ENCODE results near the gene WDR6.
"Not testable (repeated sequence)": the region's sequence is repeated elsewhere in the genome, so short reads cannot be mapped to it uniquely, and the experiment has no call there.

WDR6 gene

DNA sequence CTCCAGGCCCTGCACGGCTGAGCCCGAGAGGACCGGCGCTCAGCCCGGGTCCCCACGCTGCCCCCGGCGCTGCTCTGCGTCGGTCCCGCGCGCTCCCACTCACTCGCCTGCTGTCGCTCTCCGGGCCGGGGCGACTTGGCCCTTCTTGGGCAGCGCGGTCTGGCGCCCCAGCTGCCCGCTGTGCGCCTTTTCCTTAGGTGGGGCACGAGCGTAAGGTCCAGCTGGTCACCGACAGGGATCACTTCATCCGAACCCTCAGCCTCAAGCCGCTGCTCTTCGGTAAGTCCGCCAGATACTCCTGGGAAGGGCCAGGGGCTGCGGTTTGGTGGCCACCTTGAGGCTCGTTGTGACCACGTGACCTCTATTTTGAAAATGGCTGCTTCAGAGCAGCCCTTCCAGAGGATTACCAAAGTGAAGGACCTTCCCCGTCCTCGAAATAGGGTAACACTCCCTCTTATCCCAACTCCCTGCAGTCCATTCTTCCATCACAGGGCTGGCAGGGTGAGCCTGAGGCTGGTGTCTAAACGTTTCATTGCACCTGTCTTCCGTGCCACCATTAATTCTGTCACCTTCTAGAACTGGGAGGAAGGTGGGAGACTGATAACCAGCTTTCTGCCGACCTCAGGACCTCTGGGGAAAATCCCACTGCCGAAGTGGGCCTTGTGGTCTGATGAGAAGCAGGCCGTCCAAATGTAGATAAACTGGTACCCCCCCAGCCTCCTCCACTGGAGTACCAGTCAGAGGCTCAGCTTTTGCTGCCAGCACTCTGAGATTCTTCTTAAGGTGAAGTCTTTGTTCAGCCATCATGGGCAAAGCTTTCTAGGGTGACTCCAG, 16.3 kb upstream of the WDR6 start:
- in situ Hi-C loops (cut with MboI; ENCODE audit: low sequenced_read_pairs) = no loop called here

DNA sequence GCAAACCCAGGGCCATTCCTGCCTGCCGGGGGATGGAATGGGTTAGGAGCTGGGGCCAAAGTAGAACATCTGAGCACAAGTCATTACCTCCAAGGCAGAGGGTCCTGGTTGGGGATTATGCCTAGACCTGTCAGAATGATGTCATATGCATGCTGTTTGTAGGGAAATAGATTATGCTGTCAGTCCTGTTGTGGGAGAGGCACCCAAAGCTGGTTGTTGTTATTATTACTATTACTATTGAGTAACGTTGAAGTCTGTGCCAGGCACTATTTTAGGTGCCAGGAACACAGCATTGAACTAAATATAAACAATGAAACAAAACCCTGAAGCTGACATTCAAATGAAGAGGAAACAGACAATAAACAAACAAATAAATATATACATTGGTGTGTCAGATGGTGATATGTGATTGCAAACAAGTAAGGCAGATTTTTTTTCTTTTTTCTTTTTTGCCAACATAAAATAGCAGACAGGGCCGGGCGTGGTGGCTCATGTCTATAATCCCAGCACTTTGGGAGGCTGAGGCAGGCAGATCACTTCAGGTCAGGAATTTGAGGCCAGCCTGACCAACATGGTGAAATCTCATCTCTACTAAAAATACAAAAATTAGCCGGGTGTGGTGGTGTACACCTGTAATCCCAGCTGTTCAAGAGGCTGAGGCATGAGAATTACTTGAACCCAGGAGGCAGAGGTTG, 15.2 kb upstream of the WDR6 start:
- in situ Hi-C loops (cut with MboI; ENCODE audit: low sequenced_read_pairs) = no loop called here

DNA sequence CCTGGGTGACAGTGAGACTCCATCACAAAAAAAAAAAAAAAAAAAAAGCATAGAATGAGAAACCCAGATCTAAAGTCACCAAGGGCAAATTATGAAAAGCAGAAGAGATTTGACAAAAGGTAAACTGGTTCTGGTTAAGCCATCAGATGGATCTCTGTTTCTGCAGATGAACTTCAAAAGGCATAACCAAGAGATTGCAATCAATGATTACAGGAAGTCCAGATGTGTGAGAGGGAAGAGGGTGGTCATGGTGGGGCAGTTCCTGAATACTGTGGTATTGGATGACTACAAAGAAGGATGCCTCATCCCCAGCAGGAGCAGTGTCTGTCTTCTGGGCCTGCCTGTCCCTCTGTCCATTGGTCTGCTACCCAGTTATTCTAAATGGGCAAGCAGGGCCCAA, 13.4 kb upstream of the WDR6 start:
- in situ Hi-C loops (cut with MboI; ENCODE audit: low sequenced_read_pairs) = no loop called here

DNA sequence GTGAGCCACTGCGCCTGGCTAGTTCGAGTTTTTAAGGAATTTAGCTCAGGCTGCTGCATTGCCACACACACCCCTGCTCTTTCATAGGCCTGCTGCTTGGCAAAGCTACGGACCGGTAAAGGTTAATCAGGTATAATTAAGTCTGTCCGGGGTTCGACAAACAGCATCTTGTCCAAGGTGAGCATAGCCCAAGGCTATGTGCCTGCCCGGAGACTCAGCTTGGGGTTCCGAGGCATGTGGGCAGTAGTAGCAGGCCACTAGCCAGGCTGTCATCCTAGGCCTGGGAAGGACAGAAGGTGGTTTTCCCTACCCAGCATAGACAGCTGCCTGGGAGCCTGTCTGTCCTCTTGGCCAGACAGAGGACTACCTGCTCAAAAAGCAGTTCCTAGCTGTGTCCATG, 10.6 kb upstream of the WDR6 start:
- in situ Hi-C loops (cut with MboI; ENCODE audit: low sequenced_read_pairs) = no loop called here

GRCh38 chr3:48997102-48997635, 10.0 kb upstream of the WDR6 start:
- in situ Hi-C loops (cut with MboI; ENCODE audit: low sequenced_read_pairs) = no loop called here

DNA sequence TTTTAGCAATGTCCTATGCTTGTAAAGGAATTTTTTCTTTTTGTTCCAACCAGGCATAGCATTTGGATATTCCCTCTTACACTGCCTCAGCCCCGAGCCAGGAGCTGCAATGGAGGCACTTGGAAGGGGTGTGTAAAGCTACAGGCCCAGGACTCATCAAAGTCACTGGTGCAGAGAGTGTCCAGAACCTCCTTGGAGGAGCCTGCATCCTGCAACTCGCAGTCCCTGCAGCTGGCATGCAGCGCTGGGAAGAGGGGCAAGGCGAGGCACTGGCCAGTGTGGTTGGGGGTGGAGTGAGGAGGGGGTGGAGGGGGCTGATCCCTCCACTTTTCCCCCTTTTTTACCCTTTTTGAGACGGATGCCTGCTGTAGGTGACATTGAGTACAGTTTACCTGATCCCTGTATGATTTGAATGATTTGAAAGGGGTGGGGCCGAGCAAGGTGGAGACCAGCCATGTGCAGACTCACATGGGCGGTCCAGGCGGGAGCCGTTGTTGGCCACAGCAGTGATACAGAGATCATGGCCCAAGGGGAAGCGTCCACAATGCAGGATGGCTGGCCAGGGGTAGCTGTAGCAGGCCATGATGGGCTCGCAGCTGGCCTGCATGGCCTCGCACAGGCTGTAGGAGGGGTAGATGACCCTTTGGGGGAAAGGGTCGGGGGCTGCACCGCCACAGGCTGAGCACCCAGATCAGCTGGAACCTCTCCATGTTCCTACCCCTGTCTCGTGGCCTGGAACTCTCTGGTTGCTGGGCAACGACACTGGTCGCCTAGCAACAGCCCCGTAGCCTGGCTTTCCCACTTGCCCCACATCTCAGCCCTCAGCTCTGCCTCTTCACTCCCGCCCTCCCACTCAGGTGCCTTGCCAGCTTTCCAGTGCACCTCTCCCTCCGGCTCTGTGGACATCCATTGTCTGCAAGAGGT, 9.2 kb upstream of the WDR6 start:
- in situ Hi-C loops (cut with MboI; ENCODE audit: low sequenced_read_pairs) = no loop called here

- in situ Hi-C loops (cut with MboI; ENCODE audit: low sequenced_read_pairs) = no loop called here
Measured at GRCh38 chr3:48999085-48999858, 7.9 kb upstream of the WDR6 start.

GRCh38 chr3:49001155-49001554, 6.0 kb upstream of the WDR6 start:
- in situ Hi-C loops (cut with MboI; ENCODE audit: low sequenced_read_pairs) = no loop called here

DNA sequence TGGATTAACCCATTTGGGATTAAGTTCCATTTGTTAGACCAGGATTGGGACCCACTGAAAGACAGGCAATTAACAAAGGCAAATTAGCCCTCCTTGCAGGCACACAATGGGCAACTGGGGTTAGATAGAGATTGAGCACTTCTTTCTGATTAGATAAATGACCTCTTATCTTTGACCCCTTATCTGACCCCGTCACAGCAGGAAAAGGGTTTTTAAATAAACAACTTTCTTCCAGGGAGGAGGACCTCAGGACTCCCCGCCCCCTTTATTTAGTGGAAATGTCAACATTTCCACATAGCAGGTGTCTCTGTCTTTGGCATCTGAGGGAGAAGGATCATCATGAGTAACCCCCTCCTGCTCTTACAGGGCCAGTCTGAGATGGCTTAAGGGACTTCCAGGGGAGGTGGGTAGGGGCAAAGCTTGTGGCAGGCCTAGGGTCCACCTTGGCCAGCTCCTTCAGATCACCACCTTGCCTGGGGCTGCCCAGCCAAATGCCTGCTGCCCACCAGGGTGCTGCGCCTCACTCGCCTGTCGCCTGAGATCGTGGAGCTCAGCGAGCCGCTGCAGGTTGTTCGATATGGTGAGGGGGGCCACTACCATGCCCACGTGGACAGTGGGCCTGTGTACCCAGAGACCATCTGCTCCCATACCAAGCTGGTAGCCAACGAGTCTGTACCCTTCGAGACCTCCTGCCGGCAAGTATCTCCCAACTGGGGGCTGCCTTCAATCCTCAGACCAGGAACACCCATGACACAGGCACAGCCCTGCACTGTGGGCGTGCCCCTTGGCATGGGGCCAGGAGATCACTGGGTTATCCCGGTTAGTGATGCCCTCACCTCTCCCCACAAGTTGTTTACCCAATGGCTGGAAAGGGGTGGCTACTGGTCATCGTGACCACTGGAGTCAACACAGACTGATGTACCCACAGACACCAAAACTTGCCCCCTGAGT, 2.6 kb upstream of the WDR6 start:
- in situ Hi-C loops (cut with MboI; ENCODE audit: low sequenced_read_pairs) = no loop called here

- in situ Hi-C loops (cut with MboI; ENCODE audit: low sequenced_read_pairs) = no loop called here
Measured at GRCh38 chr3:49005303-49005680, 1.9 kb upstream of the WDR6 start.

GRCh38 chr3:49005998-49006397, 1.2 kb upstream of the WDR6 start:
- in situ Hi-C loops (cut with MboI; ENCODE audit: low sequenced_read_pairs) = no loop called here

DNA sequence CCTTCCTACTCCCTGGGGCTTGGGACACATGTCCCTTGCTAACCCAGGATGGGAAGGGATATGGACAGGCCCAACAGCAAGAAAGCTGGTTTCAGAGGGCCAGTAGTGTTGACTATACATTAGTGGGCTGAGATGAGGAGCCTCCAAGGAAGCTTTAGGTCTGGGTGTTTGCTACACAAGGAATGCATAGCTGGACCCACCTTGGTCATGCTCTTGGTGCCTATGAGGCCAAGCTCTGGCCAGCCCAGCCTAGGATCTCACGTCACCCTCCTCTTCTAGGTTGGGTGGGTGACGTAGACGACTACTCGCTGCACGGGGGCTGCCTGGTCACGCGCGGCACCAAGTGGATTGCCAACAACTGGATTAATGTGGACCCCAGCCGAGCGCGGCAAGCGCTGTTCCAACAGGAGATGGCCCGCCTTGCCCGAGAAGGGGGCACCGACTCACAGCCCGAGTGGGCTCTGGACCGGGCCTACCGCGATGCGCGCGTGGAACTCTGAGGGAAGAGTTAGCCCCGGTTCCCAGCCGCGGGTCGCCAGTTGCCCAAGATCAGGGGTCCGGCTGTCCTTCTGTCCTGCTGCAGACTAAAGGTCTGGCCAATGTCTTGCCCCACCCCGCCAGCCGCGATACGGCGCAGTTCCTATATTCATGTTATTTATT, 653 bp upstream of the WDR6 start:
- in situ Hi-C loops (cut with MboI; ENCODE audit: low sequenced_read_pairs) = no loop called here

- in situ Hi-C loops (cut with MboI; ENCODE audit: low sequenced_read_pairs) = no loop called here
Measured at GRCh38 chr3:49007771-49008528, 759 bp downstream of the WDR6 start.

GRCh38 chr3:49008627-49009026, 1.4 kb downstream of the WDR6 start:
- in situ Hi-C loops (cut with MboI; ENCODE audit: low sequenced_read_pairs) = not testable (repeated sequence)

DNA sequence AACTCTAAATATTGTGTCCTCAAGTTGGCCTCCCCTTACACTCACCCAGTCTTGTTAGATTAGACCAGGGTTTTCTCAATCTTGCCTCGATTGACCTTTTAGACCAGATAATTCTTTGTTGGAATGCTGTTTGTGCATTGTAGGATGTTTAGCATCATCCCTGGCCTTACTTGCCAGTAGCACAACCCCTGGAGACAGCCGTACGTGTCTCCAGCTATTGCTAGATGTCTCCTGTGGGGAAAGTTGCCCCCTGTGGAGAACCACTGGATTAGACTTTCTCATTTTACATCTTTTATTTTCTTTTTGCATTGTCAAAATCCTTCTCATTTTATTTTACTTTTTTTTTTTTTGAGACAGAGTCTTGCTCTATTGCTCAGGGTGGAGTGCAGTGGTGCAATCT, 2.2 kb downstream of the WDR6 start:
- in situ Hi-C loops (cut with MboI; ENCODE audit: low sequenced_read_pairs) = no loop called here

- in situ Hi-C loops (cut with MboI; ENCODE audit: low sequenced_read_pairs) = no loop called here
Measured at GRCh38 chr3:49012441-49013017, 5.3 kb downstream of the WDR6 start.

- in situ Hi-C loops (cut with MboI; ENCODE audit: low sequenced_read_pairs) = no loop called here
Measured at GRCh38 chr3:49013113-49013737, 6.0 kb downstream of the WDR6 start.

Data from hTERT RPE-1 (cell line).